Measurements from ENCODE around the gene FRAS1. TPM values are rescaled to one million over a fixed set of nuclear protein-coding genes. Genes with fewer than 3 reads are reported as not detected.

FRAS1 gene
- total and polyA plus RNA-seq, 2 of the 8 experiments (the other 6 are each of a cell fraction or from before 2014, with no cell fraction given): 38.5 to 109 TPM

DNA sequence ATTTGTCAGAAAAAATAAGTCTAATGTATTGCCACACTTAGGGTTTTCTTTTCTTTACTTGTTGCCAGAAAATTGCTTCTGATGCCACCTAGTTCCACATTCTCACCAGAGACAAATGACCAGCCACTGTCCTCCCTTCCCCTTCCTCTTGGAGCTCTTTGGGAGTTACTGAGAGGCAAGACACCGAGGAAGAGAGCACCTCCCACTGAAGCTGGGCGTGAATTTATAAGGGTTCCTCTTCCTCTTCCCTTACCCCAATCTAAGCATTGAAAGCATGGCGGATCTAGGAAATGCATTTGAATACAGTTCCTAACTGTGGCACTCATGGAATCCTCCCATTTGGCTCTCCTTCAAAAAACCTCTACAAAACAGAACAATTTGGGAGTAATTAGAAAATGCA, 524.5 kb downstream of the FRAS1 start (continued):
- TF ChIP-seq NRF1 (IDR thresholded peaks at IDR 0.05; ENCODE audit: low read depth, low read length) (no peak), POLR2A (IDR thresholded peaks at IDR 0.05; ENCODE audit: control extremely low read depth in 1 of 2, low read depth in 2 of 2, low read length in 2 of 2) (no peak), SP4 (IDR thresholded peaks at IDR 0.05; ENCODE audit: low read length) (no peak), EP300 (IDR thresholded peaks at IDR 0.05; ENCODE audit: borderline replicate concordance in 1 of 2, low read depth in 2 of 2, low read length in 2 of 2) (no peak), SP1 (IDR thresholded peaks at IDR 0.05; ENCODE audit: low read depth, low read length) (no peak), TEAD4 (IDR thresholded peaks at IDR 0.05; ENCODE audit: low read depth, low read length) (no peak), CHD2 (IDR thresholded peaks at IDR 0.05; ENCODE audit: low read length) (no peak), SIRT6 (IDR thresholded peaks at IDR 0.05; ENCODE audit: low read length) (no peak)
- TF ChIP-seq, protein P1, sequence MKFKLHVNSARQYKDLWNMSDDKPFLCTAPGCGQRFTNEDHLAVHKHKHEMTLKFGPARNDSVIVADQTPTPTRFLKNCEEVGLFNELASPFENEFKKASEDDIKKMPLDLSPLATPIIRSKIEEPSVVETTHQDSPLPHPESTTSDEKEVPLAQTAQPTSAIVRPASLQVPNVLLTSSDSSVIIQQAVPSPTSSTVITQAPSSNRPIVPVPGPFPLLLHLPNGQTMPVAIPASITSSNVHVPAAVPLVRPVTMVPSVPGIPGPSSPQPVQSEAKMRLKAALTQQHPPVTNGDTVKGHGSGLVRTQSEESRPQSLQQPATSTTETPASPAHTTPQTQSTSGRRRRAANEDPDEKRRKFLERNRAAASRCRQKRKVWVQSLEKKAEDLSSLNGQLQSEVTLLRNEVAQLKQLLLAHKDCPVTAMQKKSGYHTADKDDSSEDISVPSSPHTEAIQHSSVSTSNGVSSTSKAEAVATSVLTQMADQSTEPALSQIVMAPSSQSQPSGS (IDR thresholded peaks at IDR 0.05; ENCODE audit: low read length): no peak

Measured in H1 (cell line).